Activated CD8-positive, alpha-beta memory T cell treated with anti-CD3 and anti-CD28 coated beads, Interleukin-2, amount 50 U/mL, for 1 hour (primary cell): ENCODE measurements around the gene MEOX1.
A peak's percentile ranks its signal among the peaks of the same experiment; 100 is the strongest.
"Not testable (repeated sequence)": the region's sequence is repeated elsewhere in the genome, so short reads cannot be mapped to it uniquely, and the experiment has no call there.

ENCODE experiments used
- DNase-seq: peaks from one replicate; pipeline ENCODE4 v3.0.0-alpha.2; 2020; ENCODE audit errors: extremely low read depth

The MEOX1 gene

GRCh38 chr17:43661699-43662412, at the start of gene MEOX1:
Gene MEOX1 (minus strand): TSS chr17:43661922. CDS start chr17:43661534, 388 bp downstream.
- DNase-seq = no peak

GRCh38 chr17:43710101-43710500, 48.4 kb upstream of the MEOX1 start:
- DNase-seq = no peak

DNA sequence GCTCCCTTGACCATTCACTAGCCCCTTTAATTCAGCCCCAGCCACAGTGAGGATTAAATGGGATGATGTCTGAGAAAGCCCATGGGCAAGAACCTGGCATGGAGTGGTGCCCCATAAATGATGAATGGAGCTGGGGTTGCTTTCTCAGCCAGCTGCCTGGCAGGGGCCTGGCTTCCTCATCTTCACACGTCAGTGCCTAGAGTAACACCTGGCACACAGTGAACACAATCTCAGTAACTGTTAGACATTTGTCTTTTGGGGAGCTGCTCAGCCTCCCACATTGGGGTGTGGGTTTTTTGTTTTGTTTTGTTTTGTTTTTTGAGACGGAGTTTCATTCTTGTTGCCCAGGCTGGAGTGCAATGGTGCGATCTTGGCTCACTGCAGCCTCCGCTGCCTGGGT, 47.5 kb upstream of the MEOX1 start:
- DNase-seq = no peak

DNA sequence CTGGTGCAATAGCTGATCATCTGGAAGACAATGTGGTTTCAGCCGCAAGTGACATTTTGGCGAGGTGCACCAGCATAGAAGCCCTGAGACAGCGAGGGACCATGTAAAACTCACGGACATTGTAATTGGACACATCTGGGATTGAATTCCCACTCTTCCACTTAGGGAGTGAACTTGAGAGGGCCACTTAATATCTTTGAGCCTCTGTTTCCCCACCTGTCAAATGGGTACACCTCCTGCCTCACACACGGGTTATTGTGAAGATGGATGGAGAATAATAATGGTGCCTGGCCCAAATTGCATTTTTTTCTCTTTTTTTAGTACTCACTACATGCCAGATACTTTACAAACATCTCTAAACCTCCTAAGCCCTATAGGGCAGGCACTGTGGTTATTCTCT, 45.5 kb upstream of the MEOX1 start:
- DNase-seq = no peak

- DNase-seq = no peak
Measured at GRCh38 chr17:43706235-43706634, 44.5 kb upstream of the MEOX1 start.

GRCh38 chr17:43703630-43704029, 41.9 kb upstream of the MEOX1 start:
- no peak for DNase-seq

DNA sequence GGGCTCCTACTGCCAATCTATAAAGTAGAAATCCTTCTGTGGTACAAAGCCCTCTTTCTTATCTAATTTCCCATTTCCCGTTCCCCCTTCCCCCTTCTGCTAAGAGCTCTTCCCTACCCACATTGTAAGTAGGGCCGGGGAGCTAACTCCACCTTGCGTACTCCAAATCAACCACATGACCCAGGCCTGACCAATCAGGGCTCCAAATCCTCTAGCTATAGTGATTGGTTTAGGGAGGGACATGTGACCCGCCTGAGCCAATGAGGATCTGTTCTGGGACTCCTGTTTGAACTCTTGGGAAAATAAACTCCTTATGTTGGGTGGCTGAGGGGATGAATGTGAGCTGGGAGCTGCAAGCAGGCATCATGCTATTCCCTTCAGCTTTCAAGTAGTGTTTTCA, 40.9 kb upstream of the MEOX1 start:
- DNase-seq = no peak

- no peak for DNase-seq
Measured at GRCh38 chr17:43701318-43701743, 39.6 kb upstream of the MEOX1 start.

GRCh38 chr17:43699438-43699756, 37.7 kb upstream of the MEOX1 start:
- no peak for DNase-seq

GRCh38 chr17:43698678-43699437, 37.1 kb upstream of the MEOX1 start:
- no peak for DNase-seq

DNA sequence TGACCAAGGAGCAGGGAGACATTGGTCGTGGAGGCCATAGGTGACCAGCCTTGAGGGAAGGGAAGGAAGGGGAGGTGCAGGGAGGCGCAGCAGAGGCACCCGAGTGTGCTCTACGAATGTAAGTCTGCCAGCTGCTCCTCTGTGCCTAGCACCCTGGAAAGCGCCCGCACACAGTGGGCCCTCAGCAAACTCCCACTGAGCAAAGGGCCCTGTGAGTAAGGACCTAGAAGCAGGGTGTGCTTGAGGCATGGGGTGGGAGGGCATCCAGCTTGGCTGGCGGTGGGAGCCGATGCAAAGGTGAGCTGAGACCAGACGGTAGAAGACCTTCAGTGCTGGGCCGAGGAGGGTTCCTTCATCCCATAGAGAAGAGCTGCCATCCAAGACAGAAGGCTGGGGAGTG, 36.2 kb upstream of the MEOX1 start:
- DNase-seq = no peak

DNA sequence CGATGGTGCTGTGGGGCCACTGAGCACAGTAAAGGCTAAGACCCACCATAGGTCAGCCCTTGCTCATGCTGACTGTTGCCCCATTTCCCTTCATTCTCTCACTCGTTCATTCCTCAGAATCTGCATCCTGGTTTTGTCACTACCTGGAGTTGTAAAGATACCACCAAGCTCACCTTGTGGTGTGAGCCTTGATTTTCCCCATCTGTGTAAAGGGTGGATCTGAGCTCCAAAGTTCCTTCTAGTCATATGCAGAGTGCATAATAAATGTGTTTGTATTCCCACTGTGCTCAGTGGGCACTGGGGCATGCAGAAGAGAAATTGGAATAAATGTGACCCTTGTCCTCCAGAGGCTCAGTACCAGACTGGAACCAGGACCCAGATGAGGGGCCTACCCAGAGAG, 35.2 kb upstream of the MEOX1 start:
- no peak for DNase-seq

DNA sequence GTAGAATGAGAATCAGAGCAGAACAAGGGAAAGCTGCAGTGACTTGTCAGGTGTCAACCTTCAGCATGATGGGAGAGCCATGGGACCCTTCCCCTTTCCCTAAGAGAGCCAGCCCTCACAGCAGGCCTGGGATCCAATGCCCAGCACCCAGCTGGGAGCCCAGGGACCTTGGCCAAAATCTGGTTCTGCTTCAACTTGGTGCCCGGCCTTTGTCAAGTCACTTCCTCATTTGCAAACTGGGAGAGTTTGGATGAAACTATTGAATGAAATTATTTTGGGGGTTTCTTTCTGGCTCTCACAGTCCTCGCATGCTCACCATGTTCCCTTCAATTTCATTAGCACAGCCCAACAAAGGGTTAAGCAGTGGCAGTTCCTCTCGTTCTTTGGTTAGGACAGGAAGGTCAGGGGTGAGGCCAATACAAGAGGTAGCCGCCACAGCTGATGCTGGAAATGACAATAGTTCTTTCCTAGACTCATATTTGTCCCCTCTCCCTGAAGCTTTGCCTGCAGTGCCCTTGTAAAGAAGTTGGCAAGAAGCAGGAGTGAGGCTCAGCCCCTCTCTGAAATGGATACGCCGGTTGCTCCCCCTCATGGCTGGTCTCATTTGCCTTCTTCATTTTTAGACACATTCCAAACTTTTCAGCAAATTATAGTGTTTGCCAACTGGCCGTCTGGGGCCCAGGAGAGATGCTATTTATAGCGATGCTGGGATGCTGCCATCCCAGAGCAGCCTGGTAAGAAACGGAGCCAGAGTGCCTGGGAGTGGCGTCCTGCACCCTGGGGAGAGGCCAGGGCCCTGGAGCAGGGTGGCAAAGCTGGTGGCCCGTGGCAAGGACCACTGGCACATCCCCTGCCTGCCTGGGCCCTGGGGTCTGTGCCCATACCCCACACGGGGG, 34.5 kb upstream of the MEOX1 start:
- no peak for DNase-seq

DNA sequence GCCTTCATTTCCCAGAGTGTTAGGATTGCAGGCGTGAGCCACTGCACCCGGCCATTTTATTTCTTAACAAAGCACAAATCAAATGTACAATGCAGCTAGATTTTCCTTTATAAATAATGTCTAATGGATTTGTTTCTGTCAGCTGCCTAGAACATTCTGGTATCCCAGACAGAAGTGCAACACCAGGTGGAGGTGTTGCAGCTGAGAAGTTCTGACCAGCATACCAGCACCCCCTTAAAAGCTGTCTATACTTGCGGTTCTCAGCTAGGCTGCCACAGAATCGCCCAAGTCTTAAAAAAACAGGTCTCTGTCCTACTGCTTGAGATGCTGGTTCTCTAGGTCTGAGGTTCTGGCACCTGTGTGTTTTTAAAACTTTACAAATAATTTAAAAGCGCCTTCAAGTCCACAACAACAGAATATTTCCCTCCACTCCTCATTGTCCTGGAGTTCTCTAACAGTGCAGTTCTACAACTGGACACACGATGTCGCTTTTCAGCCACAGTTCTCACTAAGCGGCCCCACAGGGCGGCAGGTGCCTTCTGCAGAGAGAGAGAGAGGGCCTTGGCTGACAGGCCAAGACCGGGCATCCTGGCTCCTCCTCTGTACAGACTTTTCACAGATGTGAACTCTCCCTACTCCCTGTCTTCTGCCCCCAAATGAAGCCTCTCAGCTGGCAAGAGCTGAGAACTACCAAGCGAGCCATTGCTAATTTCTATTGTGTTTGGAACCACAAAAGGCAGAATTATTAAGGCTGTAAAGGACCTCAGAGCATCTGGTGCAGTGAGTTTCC, 32.6 kb upstream of the MEOX1 start:
- peak; percentile 28 for DNase-seq

- DNase-seq = no peak
Measured at GRCh38 chr17:43691317-43691693, 29.6 kb upstream of the MEOX1 start.

- no peak for DNase-seq
Measured at GRCh38 chr17:43690624-43691316, 29.0 kb upstream of the MEOX1 start.

DNA sequence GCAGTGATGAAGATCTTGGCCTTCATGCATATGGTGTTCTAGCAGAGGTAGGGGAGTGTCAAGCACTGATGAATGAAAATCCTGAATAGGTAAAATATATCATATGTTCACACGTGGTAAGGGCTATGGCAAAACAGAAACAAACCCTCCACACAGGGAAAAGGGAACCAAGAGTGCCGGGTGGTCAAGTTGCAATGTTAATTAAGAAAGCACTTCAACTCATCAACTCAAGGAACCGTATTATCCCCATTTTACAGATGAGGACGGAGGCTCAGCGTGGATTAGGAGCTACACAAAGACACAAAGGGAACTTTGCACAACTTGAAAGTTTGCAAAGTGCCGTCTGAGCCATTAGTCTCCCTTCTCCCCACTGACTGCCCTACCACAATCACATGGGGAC, 28.1 kb upstream of the MEOX1 start:
- no peak for DNase-seq

- DNase-seq = no peak
Measured at GRCh38 chr17:43689131-43689530, 27.4 kb upstream of the MEOX1 start.

DNA sequence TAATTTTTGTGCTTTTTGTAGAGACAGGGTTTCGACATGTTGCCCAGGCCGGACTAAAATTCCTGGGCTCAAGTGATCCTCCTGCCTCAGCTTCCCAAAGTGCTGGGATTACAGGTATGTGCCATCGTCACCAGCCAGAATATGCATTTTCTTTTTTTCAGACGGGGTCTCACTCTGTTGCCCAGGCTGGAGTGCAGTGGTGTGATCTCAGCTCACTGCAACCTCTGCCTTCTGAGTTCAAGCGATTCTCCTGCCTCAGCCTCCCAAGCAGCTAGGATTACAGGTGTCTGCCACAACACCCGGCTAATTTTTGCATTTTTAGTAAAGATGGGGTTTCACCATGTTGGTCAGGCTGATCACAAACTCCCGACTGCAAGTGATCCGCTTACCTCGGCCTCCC, 25.2 kb upstream of the MEOX1 start:
- not testable (repeated sequence) for DNase-seq

- DNase-seq = no peak
Measured at GRCh38 chr17:43683928-43684653, 22.4 kb upstream of the MEOX1 start.
